Prostate gland (tissue), 2 donors: ENCODE results near the gene COG8. TPM values are rescaled to one million over a fixed set of nuclear protein-coding genes. Genes with fewer than 3 reads are reported as not detected.

ENCODE experiments used
- DNase-seq: peaks from one replicate; pipeline ENCODE4 v3.0.0-alpha.2; 2019; ENCODE audit warnings: low spot score
- H3K27ac ChIP-seq, 2 donors: fragments of 200-600 bp; sonication (generic); 2 replicates each; pipeline ENCODE4 v1.5.1; 2017 to 2019
- H3K27me3 ChIP-seq: fragments of 200-600 bp; sonication (generic); replicated peaks from 2 replicates; pipeline ENCODE4 v1.5.1; 2019; ENCODE audit not compliant: insufficient read depth
- H3K36me3 ChIP-seq, 2 donors: fragments of 200-600 bp; sonication (generic); 1 replicate in 1 of 2; 2 replicates in 1 of 2; pipeline versions ENCODE4 v1.5.1 to v1.8.1; 2017 to 2019
- H3K4me1 ChIP-seq: fragments of 200-600 bp; sonication (generic); replicated peaks from 2 replicates; pipeline ENCODE4 v1.5.1; 2019
- H3K4me3 ChIP-seq, 2 donors: fragments of 200-600 bp; sonication (generic); 2 replicates each; pipeline ENCODE4 v1.5.1; 2017 to 2019
- H3K9me3 ChIP-seq: fragments of 200-600 bp; sonication (generic); 2 replicates; pipeline ENCODE4 v1.5.1; 2017
- POLR2A ChIP-seq: fragments of 450-650 bp; IDR thresholded peaks from one replicate; pipeline ENCODE4 v1.6.1; 2016; ENCODE audit warnings: antibody characterized with exemption, mild to moderate bottlenecking
- POLR2AphosphoS5 ChIP-seq: sonication (generic); formaldehyde crosslinking; IDR thresholded peaks from one replicate; pipeline ENCODE4 v1.6.1; 2017; ENCODE audit warnings: antibody characterized with exemption
- WGBS: methylation state at CpG from one replicate; pipeline ENCODE4 v1.1.5; 2018; 5-methylcytosine and 5-hydroxymethylcytosine counted together
- intact Hi-C: fragments of 100-400 bp; cut with DNase I; formaldehyde crosslinking; loops from one replicate; pipeline ENCODE4 v1.14.2; 2022
- total RNA-seq, 2 donors: library from RNA; depleted of rRNA; stranded (reverse); fragments of >200 nt; gene quantifications; one replicate each; pipeline ENCODE4 v1.1.0, GENCODE V29; 2016
- TF ChIP-seq, protein P1 (sequence below), 4 experiments: fragments of 200-600 bp in 2 of 4; fragments of 450-650 bp in 2 of 4; sonication (generic) in 2 of 4; IDR thresholded peaks; 1 replicate in 3 of 4; 2 replicates in 1 of 4; pipeline ENCODE4 v1.5.1; 2016 to 2019; ENCODE audit warnings: antibody characterized with exemption in 4 of 4, mild to moderate bottlenecking in 2 of 4, moderate library complexity in 2 of 4

The COG8 gene
- total RNA-seq, 2 donors from 2014 or later: 55.6 to 85.2 TPM

- Histone ChIP-seq H3K4me3 (no peak overlapping the region), H3K36me3 (no peaks in the 10 kb centered on the region), H3K27ac (no peak overlapping the region), H3K4me1 (no peaks in the 10 kb centered on the region), H3K9me3 (no peaks in the 10 kb centered on the region), H3K27me3 (no peaks in the 10 kb centered on the region)
- DNase-seq: peak; percentile 67
- TF ChIP-seq POLR2A: no peak
- no peak for TF ChIP-seq POLR2AphosphoS5
- TF ChIP-seq, protein P1, sequence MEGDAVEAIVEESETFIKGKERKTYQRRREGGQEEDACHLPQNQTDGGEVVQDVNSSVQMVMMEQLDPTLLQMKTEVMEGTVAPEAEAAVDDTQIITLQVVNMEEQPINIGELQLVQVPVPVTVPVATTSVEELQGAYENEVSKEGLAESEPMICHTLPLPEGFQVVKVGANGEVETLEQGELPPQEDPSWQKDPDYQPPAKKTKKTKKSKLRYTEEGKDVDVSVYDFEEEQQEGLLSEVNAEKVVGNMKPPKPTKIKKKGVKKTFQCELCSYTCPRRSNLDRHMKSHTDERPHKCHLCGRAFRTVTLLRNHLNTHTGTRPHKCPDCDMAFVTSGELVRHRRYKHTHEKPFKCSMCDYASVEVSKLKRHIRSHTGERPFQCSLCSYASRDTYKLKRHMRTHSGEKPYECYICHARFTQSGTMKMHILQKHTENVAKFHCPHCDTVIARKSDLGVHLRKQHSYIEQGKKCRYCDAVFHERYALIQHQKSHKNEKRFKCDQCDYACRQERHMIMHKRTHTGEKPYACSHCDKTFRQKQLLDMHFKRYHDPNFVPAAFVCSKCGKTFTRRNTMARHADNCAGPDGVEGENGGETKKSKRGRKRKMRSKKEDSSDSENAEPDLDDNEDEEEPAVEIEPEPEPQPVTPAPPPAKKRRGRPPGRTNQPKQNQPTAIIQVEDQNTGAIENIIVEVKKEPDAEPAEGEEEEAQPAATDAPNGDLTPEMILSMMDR (IDR thresholded peaks at IDR 0.05): peak; percentile 49 to 85 (median 74)
- WGBS: 69% methylated on average over 13 of the region's 13 CpGs
- intact Hi-C loops: loop anchor here (1.0 kb wide), 1 partner anchor 137 kb away; no protein-coding TSS in a partner anchor
These were observed 52.2 kb downstream of the COG8 start for GRCh38 chr16:69286941-69287713.

- no peak for DNase-seq
- Histone ChIP-seq H3K4me1 (no peaks in the 10 kb centered on the region), H3K9me3 (no peaks in the 10 kb centered on the region), H3K27ac (no peak overlapping the region), H3K4me3 (no peak overlapping the region), H3K36me3 (no peaks in the 10 kb centered on the region), H3K27me3 (no peaks in the 10 kb centered on the region)
- intact Hi-C loops: no loop called here
- WGBS: 51% methylated on average over 4 of the region's 4 CpGs
- no peak for TF ChIP-seq POLR2AphosphoS5
- TF ChIP-seq, protein P1 (IDR thresholded peaks at IDR 0.05): no peak
- TF ChIP-seq POLR2A: no peak
These were observed 54.1 kb downstream of the COG8 start for GRCh38 chr16:69285240-69285639.

DNA sequence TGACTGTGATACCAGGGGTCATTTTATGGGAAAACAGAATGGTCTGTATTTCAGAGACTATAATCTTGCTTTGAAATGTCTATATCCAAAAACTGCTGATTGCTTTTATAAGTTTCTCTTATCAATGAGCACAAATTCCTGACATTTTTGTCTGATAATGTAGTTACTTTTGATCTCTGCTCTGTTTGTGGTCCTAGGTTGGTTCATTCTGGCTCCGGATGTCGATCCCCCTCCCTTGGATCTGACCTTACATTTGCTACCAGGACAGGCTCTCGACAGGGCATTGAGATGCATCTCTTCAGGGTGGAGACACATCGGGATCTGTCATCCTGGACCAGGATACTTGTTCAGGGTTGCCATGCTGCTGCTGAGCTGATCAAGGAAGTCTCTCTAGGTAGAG lies 55.5 kb downstream of the COG8 start:
- Histone ChIP-seq H3K4me3 (no peak overlapping the region), H3K4me1 (no peaks in the 10 kb centered on the region), H3K36me3 (no peaks in the 10 kb centered on the region), H3K9me3 (no peaks in the 10 kb centered on the region), H3K27ac (no peak overlapping the region), H3K27me3 (no peaks in the 10 kb centered on the region)
- no peak for TF ChIP-seq POLR2AphosphoS5
- no peak for DNase-seq
- intact Hi-C loops: no loop called here
- WGBS: 83% methylated on average over 4 of the region's 4 CpGs

GRCh38 chr16:69277413-69277812 lies 62.0 kb downstream of the COG8 start:
- Histone ChIP-seq H3K27me3 (no peaks in the 10 kb centered on the region), H3K4me1 (no peaks in the 10 kb centered on the region), H3K4me3 (no peak overlapping the region), H3K27ac (no peak overlapping the region), H3K9me3 (no peaks in the 10 kb centered on the region), H3K36me3 (no peaks in the 10 kb centered on the region)
- no peak for DNase-seq
- TF ChIP-seq, protein P1 (IDR thresholded peaks at IDR 0.05): no peak
- no peak for TF ChIP-seq POLR2AphosphoS5
- TF ChIP-seq POLR2A: no peak
- intact Hi-C loops: no loop called here
- 45% methylated on average over 1 of the region's 1 CpG for WGBS

Other genes with a start within 250 kb of the COG8 start
- 1 to 10 TPM; 3.0 to 4.5 TPM for gene HAS3, start 233.9 kb downstream of the COG8 start, total RNA-seq
- 100 to 1,000 TPM; 124 to 171 TPM for gene CHTF8, start 207.0 kb downstream of the COG8 start, total RNA-seq
- gene UTP4, start 206.9 kb downstream of the COG8 start, total RNA-seq: 10 to 100 TPM; 18.4 to 51.0 TPM
- gene SNTB2, start 152.4 kb downstream of the COG8 start, total RNA-seq: 10 to 100 TPM; 33.7 to 53.0 TPM
- 10 to 100 TPM; 44.8 to 46.1 TPM for gene VPS4A, start 28.2 kb downstream of the COG8 start, total RNA-seq
- 10 to 100 TPM; 40.7 to 42.9 TPM for gene PDF, start 9.0 kb downstream of the COG8 start, total RNA-seq
- gene NIP7, start 208 bp upstream of the COG8 start, total RNA-seq: 10 to 100 TPM; 11.2 to 19.4 TPM
- 1 to 10 TPM in 1 of 2 donors, not detected in 1; 1.1 TPM for gene TMED6, start 12.2 kb upstream of the COG8 start, total RNA-seq
- 10 to 100 TPM; 21.9 to 33.1 TPM for gene TERF2, start 46.4 kb upstream of the COG8 start, total RNA-seq
- gene CYB5B, start 85.1 kb upstream of the COG8 start, total RNA-seq: 10 to 100 TPM; 48.8 to 71.3 TPM
- 10 to 100 TPM; 41.4 to 52.7 TPM for gene NFAT5, start 226.4 kb upstream of the COG8 start, total RNA-seq